Measurements from ENCODE around the gene MBLAC2. TPM values are rescaled to one million over a fixed set of nuclear protein-coding genes. Genes with fewer than 3 reads are reported as not detected.

Gene MBLAC2
- total RNA-seq, 4 donors from 2014 or later: 2.2 to 5.6 (median 4.6) TPM

DNA sequence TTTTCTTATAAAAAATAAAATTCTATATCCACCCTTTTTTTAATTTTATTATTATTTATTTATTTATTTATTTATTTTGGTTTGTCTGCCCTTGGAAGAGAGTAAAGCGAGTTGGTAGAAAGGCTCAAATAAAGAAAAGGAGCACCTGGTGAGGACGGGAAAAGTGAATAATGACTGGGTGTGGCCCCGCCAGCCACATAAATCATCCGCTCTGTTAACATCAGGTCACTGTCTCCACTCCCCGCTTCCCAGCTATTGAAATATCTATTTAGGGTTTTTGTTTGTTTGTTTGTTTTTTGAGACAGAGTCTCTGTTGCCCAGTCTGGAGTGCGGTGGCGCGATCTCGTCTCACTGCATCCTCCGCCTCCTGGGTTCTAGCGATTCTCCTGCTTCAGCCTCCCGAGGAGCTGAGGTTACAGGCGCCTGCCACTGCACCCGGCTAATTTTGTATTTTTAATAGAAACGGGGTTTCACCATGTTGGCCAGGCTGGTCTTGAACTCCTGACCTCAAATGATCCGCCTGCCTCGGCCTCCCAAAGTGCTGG, 937 bp upstream of the MBLAC2 start:
- H3K27ac ChIP-seq (replicated peaks in 1 of 4): peak overlapping the region in 1 of 4 donors; percentile 78
- peaks cover 10 to 30% (median 30%) of the 10 kb centered on the region in 4 donors for H3K4me1 ChIP-seq
- H3K4me3 ChIP-seq: peak overlapping the region; percentile 74 to 94 (median 78)
- no peaks in the 10 kb centered on the region for H3K27me3 ChIP-seq
- no peaks in the 10 kb centered on the region for H3K36me3 ChIP-seq
- intact Hi-C loops (cut with DNase I): loop anchor here (5.0 kb wide), 1 partner anchor 37 kb away; no protein-coding TSS in a partner anchor
- no peak for TF ChIP-seq EP300 (IDR thresholded peaks at IDR 0.05)
- TF ChIP-seq, protein P1, sequence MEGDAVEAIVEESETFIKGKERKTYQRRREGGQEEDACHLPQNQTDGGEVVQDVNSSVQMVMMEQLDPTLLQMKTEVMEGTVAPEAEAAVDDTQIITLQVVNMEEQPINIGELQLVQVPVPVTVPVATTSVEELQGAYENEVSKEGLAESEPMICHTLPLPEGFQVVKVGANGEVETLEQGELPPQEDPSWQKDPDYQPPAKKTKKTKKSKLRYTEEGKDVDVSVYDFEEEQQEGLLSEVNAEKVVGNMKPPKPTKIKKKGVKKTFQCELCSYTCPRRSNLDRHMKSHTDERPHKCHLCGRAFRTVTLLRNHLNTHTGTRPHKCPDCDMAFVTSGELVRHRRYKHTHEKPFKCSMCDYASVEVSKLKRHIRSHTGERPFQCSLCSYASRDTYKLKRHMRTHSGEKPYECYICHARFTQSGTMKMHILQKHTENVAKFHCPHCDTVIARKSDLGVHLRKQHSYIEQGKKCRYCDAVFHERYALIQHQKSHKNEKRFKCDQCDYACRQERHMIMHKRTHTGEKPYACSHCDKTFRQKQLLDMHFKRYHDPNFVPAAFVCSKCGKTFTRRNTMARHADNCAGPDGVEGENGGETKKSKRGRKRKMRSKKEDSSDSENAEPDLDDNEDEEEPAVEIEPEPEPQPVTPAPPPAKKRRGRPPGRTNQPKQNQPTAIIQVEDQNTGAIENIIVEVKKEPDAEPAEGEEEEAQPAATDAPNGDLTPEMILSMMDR (IDR thresholded peaks at IDR 0.05): no peak
- no peak for TF ChIP-seq POLR2AphosphoS5 (IDR thresholded peaks at IDR 0.05)
- no peak for TF ChIP-seq POLR2A (IDR thresholded peaks at IDR 0.05; ENCODE audit: low read depth)
- WGBS: 54% methylated on average over 17 of the region's 17 CpGs
- H3K9me3 ChIP-seq: no peaks in the 10 kb centered on the region
- no peak for DNase-seq (ENCODE audit: extremely low spot score)

DNA sequence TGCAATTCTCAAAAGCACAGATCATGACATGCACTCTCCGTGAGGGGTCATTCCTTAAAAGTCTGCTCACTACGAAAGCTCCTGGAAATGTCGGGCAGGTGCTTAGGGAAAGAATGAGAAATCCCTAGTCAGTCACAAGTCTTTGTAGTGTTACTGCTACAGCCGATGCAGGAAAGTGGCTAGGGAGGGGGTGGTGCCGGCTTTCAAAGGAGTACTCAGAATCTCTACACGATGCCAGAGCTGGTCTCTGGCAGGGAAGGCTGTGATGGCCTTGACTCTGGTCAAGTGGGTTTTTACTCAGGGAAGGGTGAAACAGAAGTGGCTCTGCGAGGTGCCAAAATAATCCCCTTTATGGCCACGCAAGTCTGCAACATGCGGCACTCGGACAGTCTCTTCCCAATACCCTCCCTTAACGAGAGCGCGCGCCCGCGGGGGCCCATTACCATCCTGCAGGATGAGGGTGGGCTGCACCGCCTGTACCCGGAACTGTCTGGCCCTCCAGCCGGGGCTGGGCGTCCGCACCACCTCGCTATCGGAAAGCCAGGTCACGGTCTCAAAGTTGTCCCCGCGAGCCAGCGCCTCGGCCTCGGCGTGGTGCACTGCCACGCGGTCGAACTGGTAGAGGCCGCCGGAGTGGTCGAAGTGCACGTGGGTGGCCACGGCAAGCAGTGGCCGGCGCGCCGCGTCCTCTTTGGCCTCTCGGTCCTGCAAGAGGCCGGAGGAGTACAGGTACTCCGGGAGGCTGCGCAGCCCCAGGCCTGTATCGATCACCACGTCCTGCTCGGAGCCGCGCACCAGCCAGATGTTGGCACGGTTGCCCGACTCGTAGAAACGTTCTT, 956 bp downstream of the MBLAC2 start:
- Histone ChIP-seq H3K4me3 (peak overlapping the region; percentile 74 to 94 (median 78)), H3K27me3 (no peaks in the 10 kb centered on the region), H3K27ac (replicated peaks in 1 of 4) (peak overlapping the region; percentile 65 to 81 (median 79)), H3K36me3 (no peaks in the 10 kb centered on the region), H3K4me1 (peaks cover 10 to 30% (median 30%) of the 10 kb centered on the region in 4 donors), H3K9me3 (no peaks in the 10 kb centered on the region)
- no peak for DNase-seq (ENCODE audit: extremely low spot score)
- 2% methylated on average over 29 of the region's 56 CpGs for WGBS
- TF ChIP-seq POLR2AphosphoS5 (IDR thresholded peaks at IDR 0.05) (no peak), EP300 (IDR thresholded peaks at IDR 0.05) (no peak), POLR2A (IDR thresholded peaks at IDR 0.05; ENCODE audit: low read depth) (no peak)
- TF ChIP-seq, protein P1 (IDR thresholded peaks at IDR 0.05): no peak
- intact Hi-C loops (cut with DNase I): loop anchor here (1.0 kb wide), 1 partner anchor 57 kb away; no protein-coding TSS in a partner anchor

DNA sequence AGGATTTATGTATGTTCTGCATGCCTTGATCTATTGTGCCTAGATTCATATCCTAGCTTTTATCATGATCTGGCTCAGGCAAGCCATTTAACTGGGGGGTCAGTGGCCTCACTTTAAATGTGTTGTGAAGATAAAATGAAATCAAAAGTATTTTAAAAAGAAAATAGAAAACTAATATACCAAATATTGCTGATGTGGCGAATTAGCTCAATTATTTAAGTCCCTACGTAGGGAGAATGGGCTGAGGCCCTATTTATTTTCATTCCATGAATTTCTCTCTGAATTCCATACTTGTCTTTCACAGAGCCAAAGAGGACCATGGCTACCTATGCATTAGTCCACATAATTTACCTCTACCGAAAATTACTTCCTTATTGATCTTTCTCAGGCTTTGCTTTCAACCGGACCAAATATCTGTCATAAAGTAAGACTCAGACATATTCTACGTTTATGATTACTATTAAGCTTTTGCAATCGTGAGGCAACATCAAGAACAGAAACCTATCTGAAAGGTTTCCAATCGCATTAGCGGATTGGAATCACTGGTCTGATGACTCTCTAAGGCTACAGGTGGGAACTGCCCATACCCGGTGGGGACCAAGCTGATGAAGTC, 1.7 kb downstream of the MBLAC2 start:
- Histone ChIP-seq H3K36me3 (no peaks in the 10 kb centered on the region), H3K27ac (replicated peaks in 1 of 4) (no peak overlapping the region), H3K9me3 (no peaks in the 10 kb centered on the region), H3K27me3 (no peaks in the 10 kb centered on the region), H3K4me1 (peaks cover 10 to 30% (median 30%) of the 10 kb centered on the region in 4 donors), H3K4me3 (peak overlapping the region; percentile 74 to 94 (median 78))
- TF ChIP-seq POLR2A (IDR thresholded peaks at IDR 0.05; ENCODE audit: low read depth) (no peak), EP300 (IDR thresholded peaks at IDR 0.05) (no peak), POLR2AphosphoS5 (IDR thresholded peaks at IDR 0.05) (no peak)
- TF ChIP-seq, protein P1 (IDR thresholded peaks at IDR 0.05): no peak
- WGBS: 51% methylated on average over 9 of the region's 9 CpGs
- intact Hi-C loops (cut with DNase I): no loop called here
- DNase-seq (ENCODE audit: extremely low spot score): no peak

DNA sequence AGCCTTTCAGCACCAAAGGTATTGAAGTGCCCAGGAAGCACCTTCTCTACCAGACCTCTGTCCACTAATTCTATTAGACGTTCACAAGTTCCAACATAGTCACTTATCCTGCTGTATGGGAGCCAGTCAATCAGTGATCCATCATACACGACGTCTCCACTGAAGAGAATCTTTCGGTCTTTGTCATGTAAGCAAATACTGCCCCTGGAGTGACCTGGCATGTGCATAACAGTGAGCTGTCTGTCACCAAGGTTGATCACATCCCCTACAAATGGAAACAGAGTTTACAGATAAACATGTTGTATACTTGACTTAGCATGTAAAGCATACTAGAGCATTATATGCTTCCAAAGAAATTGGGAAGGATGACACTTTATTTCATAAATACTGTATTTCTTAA, 13.3 kb downstream of the MBLAC2 start:
- intact Hi-C loops (cut with DNase I): no loop called here
- Histone ChIP-seq H3K4me1 (no peaks in the 10 kb centered on the region), H3K4me3 (no peak overlapping the region), H3K27me3 (no peaks in the 10 kb centered on the region), H3K36me3 (peaks cover 0 to 15% (median 0%) of the 10 kb centered on the region in 4 donors), H3K27ac (replicated peaks in 1 of 4) (no peak overlapping the region), H3K9me3 (no peaks in the 10 kb centered on the region)
- no peak for DNase-seq (ENCODE audit: extremely low spot score)
- WGBS: 72% methylated on average over 4 of the region's 4 CpGs
- TF ChIP-seq, protein P1 (IDR thresholded peaks at IDR 0.05): no peak

Data from esophagus muscularis mucosa (tissue), 4 donors.